Measurements from ENCODE around the gene GFPT2. TPM values are rescaled to one million over a fixed set of nuclear protein-coding genes. Genes with fewer than 3 reads are reported as not detected.

Gene GFPT2
- total and polyA plus RNA-seq, 2 of the 4 experiments (the other 2 are of a cell fraction) = 20.3 to 20.8 TPM

DNA sequence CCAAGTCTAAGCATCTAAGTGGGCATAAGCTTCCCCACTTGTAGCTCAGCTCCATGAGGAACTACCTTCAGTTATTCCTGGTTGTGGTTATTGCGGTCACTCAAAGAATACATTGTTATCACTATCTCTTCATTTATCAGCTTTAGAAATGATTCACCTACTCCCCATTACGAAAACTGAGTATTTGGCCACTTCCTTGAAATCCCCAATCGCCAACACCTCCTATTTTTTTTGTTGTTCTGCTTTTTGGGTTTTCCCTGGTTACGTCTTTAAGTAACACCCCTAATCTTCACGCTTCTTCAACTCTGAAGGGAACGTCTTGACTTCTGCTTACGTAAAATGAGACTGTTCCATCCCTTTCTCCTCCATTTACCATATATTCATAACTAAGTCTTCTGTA is 81.9 kb downstream of the GFPT2 start:
- H3K9me3 ChIP-seq (ENCODE audit: control insufficient read depth, insufficient read depth, low read length) = peaks cover 37% of the 10 kb centered on the region
- dilution Hi-C loops (cut with HindIII; ENCODE audit: low sequenced_read_pairs, unreplicated experiment) = no loop called here
- no peak overlapping the region for H4K8ac ChIP-seq (ENCODE audit: low read depth in 2 of 2, low read length in 2 of 2)
- no peak overlapping the region for H3K4me2 ChIP-seq (ENCODE audit: low read depth, low read length)
- no peak overlapping the region for H2AK5ac ChIP-seq (ENCODE audit: low read depth, low read length)
- no peak overlapping the region for H3K14ac ChIP-seq (replicated peaks; ENCODE audit: low read depth, low read length)
- H3K4ac ChIP-seq (ENCODE audit: low read depth, low read length) = no peak overlapping the region
- no peak overlapping the region for H4K91ac ChIP-seq (ENCODE audit: insufficient read depth, low read depth, low read length)
- no peak overlapping the region for H2AK9ac ChIP-seq (replicated peaks; ENCODE audit: low read depth, low read length, poor library complexity)
- no peak overlapping the region for H3K4me3 ChIP-seq (ENCODE audit: insufficient read depth, low read depth, low read length)
- peaks cover 24% of the 10 kb centered on the region for H3K36me3 ChIP-seq (ENCODE audit: control insufficient read depth, insufficient read depth, low read length)
- H2BK15ac ChIP-seq (ENCODE audit: low read depth, low read length) = no peak overlapping the region
- ChIA-PET CTCF (no interaction called here), POLR2A (ENCODE audit: unreplicated experiment) (no interaction called here)
- no peaks in the 10 kb centered on the region for H3K4me1 ChIP-seq (ENCODE audit: control insufficient read depth, insufficient read depth, low read length)
- WGBS, 2 experiments (ENCODE audit: extremely low coverage in 2 of 2, insufficient read length in 1 of 2) = 100% methylated on average over 1 of the region's 7 CpGs; no CpG with 5 or more reads in 1 of the 2 experiments
- no peak for TF ChIP-seq RAD21 (IDR thresholded peaks at IDR 0.05; ENCODE audit: low read length)
- H2BK120ac ChIP-seq (ENCODE audit: low read depth, low read length) = no peak overlapping the region
- no peak for ATAC-seq (ENCODE audit: low read depth)
- H3K79me1 ChIP-seq (ENCODE audit: low read depth in 1 of 2, low read length in 2 of 2) = no peaks in the 10 kb centered on the region; a peak in 1 of 4 replicates
- H3K18ac ChIP-seq (ENCODE audit: low read depth, low read length) = no peak overlapping the region
- H3K9ac ChIP-seq (ENCODE audit: low read depth, low read length) = no peak overlapping the region
- no peak overlapping the region for H3K23ac ChIP-seq (ENCODE audit: low read depth, low read length)
- H2AFZ ChIP-seq (replicated peaks; ENCODE audit: low read length, poor library complexity) = no peak overlapping the region
- intact Hi-C loops (cut with micrococcal nuclease) = no loop called here
- DNase-seq = no peak
- H2BK5ac ChIP-seq (ENCODE audit: low read depth, low read length, poor library complexity, severe bottlenecking) = no peak overlapping the region
- in situ Hi-C loops (cut with MboI; ENCODE audit: low sequenced_read_pairs) = no loop called here
- H2BK20ac ChIP-seq (ENCODE audit: low read depth, low read length) = no peak overlapping the region
- no TSS peak for BruUV-seq (replicated peaks)
- no peak overlapping the region for H4K5ac ChIP-seq (ENCODE audit: low read depth, low read length)
- no peaks in the 10 kb centered on the region for H4K20me1 ChIP-seq (ENCODE audit: insufficient read depth, low read length)
- no peak overlapping the region for H3K56ac ChIP-seq (ENCODE audit: extremely low read depth, insufficient read depth, low read length)
- no peaks in the 10 kb centered on the region for H3K9me1 ChIP-seq (ENCODE audit: insufficient read depth, low read length)
- no peaks in the 10 kb centered on the region for H3K27me3 ChIP-seq (ENCODE audit: control insufficient read depth, insufficient read depth, low read length)
- no peak overlapping the region for H3K27ac ChIP-seq (ENCODE audit: insufficient read depth, low read length)

Data from IMR-90 (cell line).